Neural crest cell (in vitro differentiated cells): ENCODE data around the gene GALNT14. TPM values are rescaled to one million over a fixed set of nuclear protein-coding genes. Genes with fewer than 3 reads are reported as not detected.

Source experiments
- DNase-seq: peaks from one replicate; pipeline ENCODE4 v3.0.0; 2021; ENCODE audit warnings: low read depth, mixed read lengths, low spot score
- H3K27ac Mint-ChIP-seq: one replicate; pipeline ENCODE4 v1.8.0; 2021; ENCODE audit warnings: mild to moderate bottlenecking, mixed read lengths; ENCODE audit not compliant: unreplicated experiment
- H3K27me3 Mint-ChIP-seq: 2 replicates; pipeline ENCODE4 v1.8.0; 2021; ENCODE audit warnings: low read depth, mild to moderate bottlenecking, mixed read lengths
- H3K36me3 Mint-ChIP-seq: 2 replicates; pipeline ENCODE4 v1.8.0; 2021; ENCODE audit warnings: low read depth, mild to moderate bottlenecking, mixed read lengths
- H3K4me1 Mint-ChIP-seq: 2 replicates; pipeline ENCODE4 v1.8.0; 2021; ENCODE audit warnings: mixed read lengths
- H3K4me3 Mint-ChIP-seq: one replicate; pipeline ENCODE4 v1.8.0; 2021; ENCODE audit warnings: mild to moderate bottlenecking, mixed read lengths
- H3K9me3 Mint-ChIP-seq: 2 replicates; pipeline ENCODE4 v1.8.0; 2021; ENCODE audit warnings: mixed read lengths
- total RNA-seq: library from RNA; stranded (reverse); gene quantifications from 2 replicates; pipeline ENCODE4 v1.2.1, GENCODE V29; 2021
- TF ChIP-seq, protein P1 (sequence below): fragments of 200-600 bp; sonication (generic); conservative IDR thresholded peaks from 2 replicates; pipeline ENCODE4 v1.5.0; 2021; ENCODE audit warnings: antibody characterized with exemption, mild to moderate bottlenecking

GALNT14 gene
- total RNA-seq, 1 donor from 2014 or later: 1.5 TPM

DNA sequence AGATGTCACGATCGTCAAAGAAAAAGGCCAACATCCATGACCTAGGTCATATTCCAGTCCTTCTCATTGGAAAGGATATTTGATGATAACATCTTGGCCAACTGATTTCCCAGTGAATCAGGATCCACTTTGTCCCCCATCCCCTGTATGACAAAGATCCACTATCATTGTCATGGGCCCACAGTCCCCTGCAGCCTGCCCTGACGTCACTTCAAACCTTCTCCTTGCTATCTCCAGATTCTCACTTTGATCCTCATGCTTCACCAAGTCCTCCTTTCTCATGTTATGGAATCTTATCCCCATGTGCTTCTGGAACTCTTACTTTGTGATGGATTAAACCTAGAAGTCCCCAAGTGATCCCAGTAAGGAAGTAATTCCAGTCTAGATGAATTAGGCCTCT is 25.7 kb downstream of the GALNT14 start:
- Mint-ChIP-seq H3K9me3 (no peaks in the 10 kb centered on the region), H3K36me3 (no peaks in the 10 kb centered on the region), H3K27ac (no peak overlapping the region), H3K4me1 (no peaks in the 10 kb centered on the region), H3K4me3 (no peak overlapping the region), H3K27me3 (peaks cover 6% of the 10 kb centered on the region)
- TF ChIP-seq, protein P1, sequence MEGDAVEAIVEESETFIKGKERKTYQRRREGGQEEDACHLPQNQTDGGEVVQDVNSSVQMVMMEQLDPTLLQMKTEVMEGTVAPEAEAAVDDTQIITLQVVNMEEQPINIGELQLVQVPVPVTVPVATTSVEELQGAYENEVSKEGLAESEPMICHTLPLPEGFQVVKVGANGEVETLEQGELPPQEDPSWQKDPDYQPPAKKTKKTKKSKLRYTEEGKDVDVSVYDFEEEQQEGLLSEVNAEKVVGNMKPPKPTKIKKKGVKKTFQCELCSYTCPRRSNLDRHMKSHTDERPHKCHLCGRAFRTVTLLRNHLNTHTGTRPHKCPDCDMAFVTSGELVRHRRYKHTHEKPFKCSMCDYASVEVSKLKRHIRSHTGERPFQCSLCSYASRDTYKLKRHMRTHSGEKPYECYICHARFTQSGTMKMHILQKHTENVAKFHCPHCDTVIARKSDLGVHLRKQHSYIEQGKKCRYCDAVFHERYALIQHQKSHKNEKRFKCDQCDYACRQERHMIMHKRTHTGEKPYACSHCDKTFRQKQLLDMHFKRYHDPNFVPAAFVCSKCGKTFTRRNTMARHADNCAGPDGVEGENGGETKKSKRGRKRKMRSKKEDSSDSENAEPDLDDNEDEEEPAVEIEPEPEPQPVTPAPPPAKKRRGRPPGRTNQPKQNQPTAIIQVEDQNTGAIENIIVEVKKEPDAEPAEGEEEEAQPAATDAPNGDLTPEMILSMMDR: no peak
- DNase-seq: no peak

DNA sequence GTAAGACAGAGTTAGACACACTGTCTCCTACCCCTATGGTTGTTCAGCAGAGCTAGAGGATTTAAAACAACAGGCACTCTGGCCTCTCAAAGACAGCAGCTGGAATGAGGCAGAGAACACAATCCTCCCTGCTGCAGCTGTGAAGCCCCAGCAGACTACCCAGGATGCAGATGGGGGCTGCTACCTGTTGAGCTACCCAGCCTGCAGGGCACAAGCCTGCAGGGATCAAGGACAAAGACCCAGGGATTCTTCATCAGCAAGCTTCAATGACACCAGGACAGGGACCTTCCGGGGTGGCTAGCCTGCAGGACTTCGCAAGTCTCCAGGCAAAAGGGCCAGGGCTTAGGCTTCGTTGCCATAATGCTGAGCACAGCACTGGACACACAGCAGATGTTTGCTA is 27.2 kb downstream of the GALNT14 start:
- Mint-ChIP-seq H3K27me3 (peaks cover 15% of the 10 kb centered on the region), H3K36me3 (no peaks in the 10 kb centered on the region), H3K4me1 (no peaks in the 10 kb centered on the region), H3K9me3 (no peaks in the 10 kb centered on the region), H3K27ac (no peak overlapping the region), H3K4me3 (no peak overlapping the region)
- DNase-seq: no peak
- TF ChIP-seq, protein P1: no peak

DNA sequence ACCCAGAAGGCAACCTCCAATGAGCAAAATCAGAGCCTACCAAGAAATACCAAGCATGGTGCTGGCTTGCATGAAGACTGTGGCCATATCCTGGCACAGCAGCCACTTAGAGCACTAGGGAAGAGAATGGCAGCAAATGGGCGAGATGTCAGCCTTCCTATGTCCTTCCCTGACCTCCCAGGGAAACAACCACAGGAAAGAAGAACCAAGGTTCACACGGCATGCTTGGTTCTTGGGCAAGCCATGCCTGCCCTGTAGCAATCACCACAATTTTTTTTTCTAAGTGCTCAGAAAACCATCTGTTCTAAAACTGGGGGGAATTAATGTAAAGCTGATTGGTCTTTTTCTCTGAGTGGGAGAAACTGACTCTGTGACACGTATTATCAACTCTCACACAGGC is 27.8 kb downstream of the GALNT14 start:
- Mint-ChIP-seq H3K4me3 (no peak overlapping the region), H3K4me1 (no peaks in the 10 kb centered on the region), H3K27me3 (peaks cover 16% of the 10 kb centered on the region), H3K27ac (no peak overlapping the region), H3K9me3 (no peaks in the 10 kb centered on the region), H3K36me3 (no peaks in the 10 kb centered on the region)
- TF ChIP-seq, protein P1: no peak
- DNase-seq: no peak

DNA sequence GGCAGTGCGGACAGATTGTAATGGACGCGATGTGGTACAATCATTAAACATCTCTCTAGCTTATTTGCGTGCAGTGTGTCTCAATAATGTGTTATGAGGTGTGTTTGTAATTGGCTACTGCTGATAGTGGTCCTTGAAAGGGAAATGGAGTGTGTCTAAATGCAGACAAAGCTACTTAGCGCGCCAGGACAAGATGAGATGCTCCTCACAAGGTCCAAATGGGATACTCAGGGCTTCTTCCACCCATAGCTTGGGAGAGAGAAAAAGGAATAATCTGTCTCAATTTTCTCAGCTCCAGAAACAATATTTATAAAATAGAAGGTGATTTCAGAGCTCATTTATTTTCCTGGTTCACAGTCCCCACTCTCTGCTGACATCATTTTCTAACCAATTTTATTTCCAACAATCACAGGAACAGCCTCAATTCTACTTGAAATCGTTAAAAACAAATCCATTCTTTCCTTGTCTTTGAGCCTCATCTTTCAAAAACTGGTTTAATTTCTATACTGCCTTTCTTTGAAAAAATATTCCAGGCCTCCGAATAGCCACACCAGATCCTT is 28.5 kb downstream of the GALNT14 start:
- DNase-seq: no peak
- peaks cover 21% of the 10 kb centered on the region for H3K27me3 Mint-ChIP-seq

DNA sequence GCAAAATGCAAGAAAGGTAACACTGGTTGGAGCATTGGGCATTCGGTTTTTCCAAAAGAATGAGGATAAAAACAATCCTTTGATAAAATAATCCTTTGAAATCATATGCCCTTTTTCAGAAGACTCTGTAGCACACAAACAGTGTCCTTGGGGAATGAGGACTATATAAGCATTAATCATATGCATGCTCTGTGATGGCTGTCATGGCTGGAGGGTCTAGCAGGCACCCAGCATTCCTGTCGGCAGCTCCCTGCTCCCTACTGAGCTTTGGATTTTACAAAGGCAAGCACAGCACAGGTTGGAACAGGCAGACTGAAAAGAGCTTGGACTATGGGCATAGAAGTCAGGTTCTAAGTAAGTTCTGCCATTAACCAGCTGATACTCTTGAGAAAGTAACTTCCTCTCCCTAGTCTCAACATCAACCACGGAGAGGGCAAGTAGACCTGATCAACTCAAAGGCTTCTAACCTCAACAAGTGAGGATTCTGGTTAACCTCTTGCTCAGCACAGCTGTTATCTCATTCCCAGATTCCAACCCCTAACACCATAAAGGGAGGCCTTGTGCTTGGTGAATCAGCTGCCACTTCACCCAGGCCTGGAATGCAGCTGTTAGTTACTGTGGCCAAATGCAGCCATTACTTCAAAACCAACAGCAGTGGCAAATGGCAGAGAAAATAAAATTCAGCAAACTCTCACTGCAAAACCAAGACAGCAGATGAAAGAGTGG is 29.5 kb downstream of the GALNT14 start:
- H3K4me1 Mint-ChIP-seq: no peaks in the 10 kb centered on the region
- DNase-seq: no peak
- H3K9me3 Mint-ChIP-seq: no peaks in the 10 kb centered on the region
- H3K36me3 Mint-ChIP-seq: no peaks in the 10 kb centered on the region
- TF ChIP-seq, protein P1: no peak
- no peak overlapping the region for H3K4me3 Mint-ChIP-seq
- H3K27me3 Mint-ChIP-seq: peaks cover 28% of the 10 kb centered on the region
- no peak overlapping the region for H3K27ac Mint-ChIP-seq

More for the DNA sequence above, 28.5 kb downstream of the GALNT14 start:
- TF ChIP-seq, protein P1: no peak
- Mint-ChIP-seq H3K4me1 (no peaks in the 10 kb centered on the region), H3K9me3 (no peaks in the 10 kb centered on the region), H3K27ac (no peak overlapping the region), H3K36me3 (no peaks in the 10 kb centered on the region), H3K4me3 (no peak overlapping the region)
